ENCODE measurements around the gene MFSD6L.
A peak's percentile ranks its signal among the peaks of the same experiment; 100 is the strongest.

The MFSD6L gene

DNA sequence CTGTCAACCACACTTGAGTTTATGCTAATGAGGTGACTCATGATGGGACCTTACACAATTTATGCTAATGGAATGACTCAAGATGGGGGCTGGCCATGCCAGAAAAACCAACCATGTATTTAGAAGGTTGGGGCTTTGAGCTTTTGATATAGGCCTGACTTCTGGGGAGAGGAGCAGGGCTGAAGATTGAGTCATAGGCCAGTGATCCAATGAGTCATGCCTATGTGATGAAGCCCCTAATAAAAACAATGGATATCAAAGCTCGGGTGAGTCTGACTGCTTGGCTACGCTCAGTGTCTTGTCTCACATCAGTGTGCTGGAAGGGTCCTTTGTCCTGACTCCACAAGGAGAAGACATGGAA, 7.3 kb downstream of the MFSD6L start:
- peak; percentile 23 for DNase-seq

DNA sequence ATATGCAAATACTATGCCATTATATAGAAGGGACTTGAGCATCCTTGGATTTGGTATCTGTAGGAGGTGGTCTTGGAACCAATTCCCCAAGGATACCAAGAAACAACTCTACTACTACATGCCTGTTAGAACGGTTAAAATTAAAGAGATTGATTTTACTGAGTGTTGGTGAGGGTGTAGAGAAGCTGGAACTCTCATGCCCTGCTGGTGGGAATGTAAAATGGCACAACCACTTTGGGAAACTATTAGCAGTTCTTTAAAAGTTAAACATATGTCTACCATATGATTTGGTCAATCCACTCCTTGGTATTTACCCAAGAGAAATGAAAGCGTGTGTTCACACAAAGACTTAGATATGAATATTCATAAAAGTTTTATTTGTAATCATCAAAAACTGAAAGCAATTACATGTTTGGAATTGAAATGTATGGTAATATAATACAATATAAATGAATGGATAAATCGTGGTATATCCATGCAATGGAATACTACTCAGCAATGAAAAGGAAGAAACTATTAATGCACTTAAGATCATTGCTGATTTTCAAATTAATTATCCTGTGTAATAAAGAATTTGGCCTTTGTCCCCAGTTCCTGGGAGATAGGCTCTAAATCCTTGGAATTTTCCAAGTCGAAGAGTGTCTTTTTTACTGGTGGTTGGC, 7.8 kb downstream of the MFSD6L start:
- DNase-seq, result no peak

DNA sequence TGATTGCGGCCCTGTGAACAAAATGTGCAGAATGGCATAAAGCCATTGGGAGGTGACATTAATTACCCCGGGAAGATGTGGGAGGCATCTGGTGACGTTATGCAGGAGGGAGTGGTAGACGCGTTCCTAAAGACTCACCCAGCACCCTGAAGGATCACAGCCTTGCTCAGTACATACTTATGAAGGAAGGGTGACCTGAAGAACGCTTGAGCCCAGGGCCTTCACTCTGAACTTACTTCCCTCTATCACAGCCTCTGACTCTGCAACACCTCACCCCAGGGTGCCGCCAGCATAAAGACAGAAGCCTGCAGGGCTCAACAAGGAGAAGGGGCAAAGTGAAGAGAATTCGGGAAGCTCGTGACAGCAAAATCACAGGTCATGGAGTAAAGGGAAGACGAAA, 9.4 kb downstream of the MFSD6L start:
- no peak for DNase-seq

DNA sequence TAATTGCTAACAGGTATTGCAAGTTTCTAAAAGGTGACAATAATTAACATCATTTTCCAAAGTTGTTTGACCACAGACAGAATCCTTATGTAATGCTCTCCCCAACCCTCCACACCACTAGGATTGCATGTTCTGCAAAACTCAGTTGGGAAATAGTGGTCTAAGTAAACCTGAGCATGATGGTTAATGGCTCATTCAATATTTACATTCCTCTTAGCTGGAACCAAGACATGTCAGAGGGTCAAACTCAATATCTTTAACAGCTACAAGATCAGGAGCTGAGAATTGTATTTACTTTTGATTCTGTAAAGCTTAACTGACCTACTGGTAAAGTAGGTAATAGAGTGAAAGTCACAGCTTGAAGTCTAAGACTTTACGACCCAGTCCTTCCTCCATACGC, 10.2 kb downstream of the MFSD6L start:
- DNase-seq, result no peak

DNA sequence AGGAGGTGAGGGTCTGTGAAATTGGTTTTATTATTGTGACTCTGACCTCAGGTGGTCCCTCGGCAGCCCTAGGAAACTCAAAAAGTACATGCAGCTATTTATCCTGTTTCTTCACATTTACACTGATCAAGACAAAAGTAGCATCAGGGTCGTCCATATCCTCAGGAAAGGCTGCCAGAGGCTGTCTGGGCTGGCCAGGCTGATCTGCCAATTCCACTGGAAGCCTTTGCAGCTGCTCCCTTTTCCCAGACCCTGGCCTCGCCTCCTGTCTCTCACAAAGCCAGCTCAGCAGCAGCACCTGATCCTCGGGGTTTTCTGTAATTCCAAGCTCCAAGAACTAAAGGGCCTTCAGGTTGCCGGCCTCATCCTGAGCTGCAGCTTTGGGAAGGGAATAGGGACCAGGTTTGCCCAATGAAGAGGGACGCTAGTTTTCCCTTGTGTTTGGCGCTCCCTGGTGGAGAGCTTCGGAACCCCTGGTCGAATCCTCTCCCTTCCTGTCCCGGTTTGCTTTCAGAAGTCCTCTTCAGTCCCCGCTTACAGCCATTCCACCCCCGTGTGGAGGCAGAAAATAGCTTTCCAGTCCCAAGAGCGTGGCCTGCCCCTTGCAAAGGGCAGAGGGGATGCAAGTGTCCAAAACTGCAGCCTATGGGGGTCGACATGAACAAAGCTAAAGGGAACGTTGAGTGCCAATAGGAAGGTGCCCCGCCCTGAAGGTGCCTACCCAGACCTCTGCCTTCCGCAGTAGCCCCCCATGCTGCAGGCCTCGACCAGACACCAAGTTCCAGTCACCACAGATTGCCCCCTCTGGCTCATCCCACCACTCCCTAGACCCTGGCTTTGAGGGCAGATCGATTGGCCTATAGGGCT, 13.4 kb downstream of the MFSD6L start:
- DNase-seq, result peak; percentile 37

DNA sequence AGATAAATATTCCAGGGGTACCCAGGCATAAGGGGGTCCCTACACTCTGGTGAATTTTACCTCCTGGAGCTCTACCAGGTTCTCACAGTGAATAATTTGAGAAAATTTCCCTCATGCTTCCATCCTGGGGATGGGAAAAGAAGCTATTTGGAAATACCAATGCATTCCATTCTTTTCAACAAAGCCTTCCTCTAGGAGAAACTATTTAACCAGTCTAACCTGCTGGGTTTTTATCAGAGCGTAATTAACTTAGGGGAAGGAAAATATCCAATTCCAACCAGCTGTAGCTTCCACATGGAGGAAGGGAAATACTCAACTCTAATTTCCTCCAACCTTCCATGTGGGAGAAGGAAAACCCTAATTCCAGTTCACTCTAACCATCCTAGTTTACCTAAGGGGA, 17.0 kb downstream of the MFSD6L start:
- DNase-seq, result no peak

DNA sequence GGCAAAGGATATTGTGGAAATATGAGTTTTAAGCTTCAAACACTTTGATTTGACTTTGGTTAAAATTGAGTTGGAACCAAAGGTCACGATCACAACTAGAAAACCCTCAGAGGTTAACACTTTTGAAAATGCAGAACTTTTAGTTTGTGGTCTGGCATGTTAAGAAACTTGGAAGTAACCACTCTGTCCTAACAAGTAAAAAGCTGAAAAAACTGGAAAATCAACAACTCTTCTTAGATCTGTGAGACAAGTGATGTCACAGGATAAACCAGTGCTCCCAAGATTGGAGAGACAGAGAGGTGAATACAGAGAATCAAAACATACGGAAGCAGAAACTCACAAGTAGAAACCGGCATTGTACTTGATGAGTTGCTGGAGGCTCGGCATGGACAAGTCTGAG, 17.4 kb downstream of the MFSD6L start:
- DNase-seq, result no peak

DNA sequence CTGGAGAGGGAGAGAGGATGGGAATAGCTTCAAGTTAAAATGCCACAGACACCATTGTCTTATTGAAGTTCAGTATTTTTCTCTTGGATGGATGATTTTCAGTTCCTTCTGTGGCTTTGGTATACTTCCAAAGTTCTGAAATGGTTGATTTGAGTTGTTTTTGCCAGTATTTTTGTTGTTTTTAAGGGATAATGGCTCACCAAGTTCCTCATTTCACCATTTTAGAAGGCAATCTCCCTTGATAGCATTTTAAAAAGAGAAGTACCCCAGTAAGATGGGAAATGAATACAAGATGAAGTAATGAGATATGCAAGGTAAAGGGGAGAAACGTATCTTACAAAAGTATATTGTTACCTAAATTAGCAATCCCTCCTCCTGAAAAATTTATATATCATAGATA, 22.3 kb downstream of the MFSD6L start:
- no peak for DNase-seq

DNA sequence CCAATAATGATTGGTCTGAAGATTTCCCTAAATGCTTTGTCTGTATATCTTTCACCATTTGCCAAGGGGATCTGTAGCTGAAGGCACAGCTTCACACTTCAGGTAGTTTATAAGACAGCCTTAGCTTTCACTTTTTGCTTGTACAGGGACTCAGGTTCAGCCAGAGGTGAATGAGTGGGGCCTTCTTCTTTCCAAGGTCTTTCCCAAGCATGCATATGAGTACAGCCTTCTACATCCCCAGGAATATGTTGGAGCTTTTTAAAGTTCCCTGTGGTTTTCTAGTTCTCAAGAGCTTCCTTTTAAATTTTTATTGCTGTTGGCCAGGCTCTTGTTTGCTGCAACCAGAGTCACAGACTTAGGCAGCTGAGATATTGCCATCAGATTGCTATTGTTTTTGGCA, 22.9 kb downstream of the MFSD6L start:
- DNase-seq, result no peak

DNA sequence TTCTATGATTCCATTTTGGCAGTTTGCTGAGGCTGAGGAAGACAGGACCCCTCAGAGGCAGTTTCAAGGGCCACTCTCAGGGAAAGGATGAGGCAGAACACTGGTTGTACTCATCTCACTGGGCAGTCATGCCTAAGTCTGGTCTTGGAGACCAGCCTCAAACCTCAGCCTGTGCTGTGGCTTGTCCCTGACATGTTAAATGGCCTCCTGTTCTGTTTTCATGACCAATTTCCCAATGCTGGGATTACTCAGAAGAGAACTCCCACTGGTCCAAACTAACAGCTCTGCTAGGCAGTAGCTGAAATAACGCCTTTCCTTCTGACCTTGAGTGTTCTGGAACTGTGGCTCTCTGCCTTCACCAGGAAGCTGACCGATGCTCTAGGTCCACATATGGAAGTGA, 32.4 kb downstream of the MFSD6L start:
- no peak for DNase-seq

DNA sequence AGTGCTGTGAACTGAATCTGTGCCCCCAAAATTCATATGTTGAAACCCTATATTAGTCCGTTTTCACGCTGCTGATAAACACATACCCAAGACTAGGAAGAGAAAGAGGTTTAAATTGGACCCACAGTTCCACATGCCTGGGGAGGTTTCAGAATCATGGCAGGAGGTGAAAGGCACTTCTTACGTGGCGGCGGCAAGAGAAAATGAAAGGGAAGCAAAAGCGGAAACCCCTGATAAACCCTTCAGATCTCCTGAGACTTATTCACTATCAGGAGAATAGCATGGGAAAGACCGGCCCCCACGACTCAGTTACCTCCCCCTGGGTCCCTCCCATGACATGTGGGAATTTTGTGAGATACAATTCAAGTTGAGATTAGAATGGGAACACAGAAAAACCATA, 37.2 kb downstream of the MFSD6L start:
- DNase-seq, result no peak

DNA sequence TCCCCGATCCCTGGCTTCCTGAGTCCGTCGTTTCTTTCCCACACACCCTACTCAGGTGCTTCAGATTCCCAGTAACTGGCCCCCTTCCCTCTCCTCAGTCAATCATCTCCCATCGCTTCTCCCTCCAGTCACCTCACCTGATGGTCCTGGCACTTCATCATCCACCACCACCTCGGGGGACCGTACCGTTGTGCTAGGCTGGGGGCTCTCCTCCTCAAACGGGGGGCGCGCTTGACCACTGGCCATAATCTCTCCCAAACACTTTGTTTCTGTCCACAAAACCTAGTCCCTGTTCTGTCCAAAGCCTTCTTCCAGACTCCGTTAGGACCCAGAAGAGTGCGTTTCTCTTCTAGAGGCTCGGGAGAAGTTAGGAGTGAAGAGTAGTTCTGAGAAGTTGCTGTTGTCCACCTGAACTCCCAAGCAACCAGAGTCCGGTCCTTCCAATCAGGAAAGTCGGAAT, 41.0 kb downstream of the MFSD6L start, which contains the start of gene SPDYE4:
Gene SPDYE4 (minus strand): TSS at position 410 of the 460 bp plus-strand sequence. CDS start 164 bp downstream, at position 246.
- DNase-seq, result no peak

DNA sequence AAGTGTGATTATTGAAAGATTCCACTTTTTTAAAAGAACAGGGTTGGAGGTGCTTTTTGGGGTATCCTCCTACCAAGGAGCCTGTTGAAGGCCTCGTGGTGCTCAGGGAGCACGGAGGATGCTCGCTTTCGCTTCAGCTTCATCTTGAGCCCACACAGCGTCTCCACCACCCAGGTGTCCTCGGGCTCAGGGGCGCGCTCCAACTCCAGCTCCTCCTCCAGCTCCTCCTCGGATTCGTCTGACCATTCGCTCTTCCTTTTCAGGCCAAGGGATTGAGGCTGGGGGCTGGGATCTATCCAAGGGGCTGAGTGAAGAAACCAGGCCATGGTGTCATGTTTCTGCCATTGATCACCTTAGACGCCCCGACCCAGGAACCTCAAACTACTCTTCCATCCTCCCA, 42.0 kb downstream of the MFSD6L start:
- DNase-seq, result no peak

DNA sequence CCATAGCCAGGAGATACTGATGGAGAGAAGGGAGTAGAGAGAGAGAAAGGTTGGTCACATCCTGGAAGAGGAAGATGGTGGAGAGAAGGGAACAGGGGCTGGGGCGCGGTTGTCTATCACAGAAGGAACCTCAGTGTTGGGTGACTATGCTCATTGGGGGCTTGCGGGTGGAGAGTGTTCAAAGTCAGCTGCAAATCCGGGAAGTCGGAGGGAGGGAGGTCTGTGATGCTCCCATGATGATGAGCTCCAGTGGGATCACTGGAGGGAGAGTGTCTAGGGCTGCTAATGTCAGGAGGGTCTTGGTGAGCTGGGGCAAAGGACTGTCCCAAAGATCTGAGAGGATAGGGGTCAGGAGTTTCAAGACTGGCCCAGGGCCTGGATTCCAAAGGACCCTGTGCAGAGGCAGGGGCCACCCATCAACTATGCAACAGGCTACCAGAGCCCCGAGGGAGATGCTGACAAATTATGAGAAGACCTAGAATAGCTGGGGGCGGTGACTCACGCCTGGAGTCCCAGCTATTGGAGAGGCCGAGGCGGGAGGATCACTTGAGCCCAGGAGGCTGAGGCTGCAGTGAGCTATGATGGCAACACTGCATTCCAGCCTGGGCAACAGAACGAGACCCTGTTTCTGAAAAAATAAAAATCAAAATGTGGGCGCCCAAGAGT, 43.4 kb downstream of the MFSD6L start:
- no peak for DNase-seq

DNA sequence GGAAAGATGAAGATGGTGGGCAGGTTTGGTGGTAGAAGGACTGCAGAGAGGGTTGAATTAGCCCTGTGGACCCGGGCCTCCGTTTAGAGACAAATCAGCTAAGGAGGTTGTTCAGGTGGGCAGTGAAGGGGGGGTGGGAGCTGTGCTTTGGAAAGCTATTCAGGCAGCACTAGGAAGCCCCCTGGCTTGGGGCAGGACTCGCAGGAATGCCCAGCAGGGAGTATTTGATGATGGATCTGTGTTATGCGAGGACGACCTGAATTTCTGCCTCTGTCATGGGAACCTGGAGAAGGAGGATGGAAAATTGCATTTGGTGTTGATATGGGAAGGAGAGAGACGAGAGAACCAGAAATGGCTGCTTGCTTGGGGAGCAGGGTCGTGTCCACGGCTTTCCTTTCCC, 44.3 kb downstream of the MFSD6L start:
- no peak for DNase-seq

DNA sequence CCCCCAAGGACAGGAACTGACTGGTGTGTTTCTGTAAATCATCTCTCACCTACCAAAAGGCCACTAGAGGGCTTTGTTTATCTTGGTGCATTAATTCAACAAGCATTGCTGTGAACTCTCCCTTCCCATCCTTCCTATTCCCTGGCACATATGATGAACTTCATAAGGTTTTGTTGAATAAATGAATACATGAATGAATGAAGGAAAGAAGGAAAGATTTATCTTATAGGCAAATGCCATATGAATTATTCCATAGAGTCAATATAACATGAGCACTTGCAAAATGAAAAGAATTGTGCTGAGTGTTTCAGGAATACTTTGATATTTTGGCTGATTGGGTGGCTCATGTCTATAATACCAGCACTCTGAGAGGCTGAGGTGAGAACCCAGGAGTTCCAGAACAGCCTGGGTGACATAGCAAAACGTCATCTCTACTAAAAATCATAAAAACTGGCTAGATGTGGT, 45.2 kb downstream of the MFSD6L start:
- no peak for DNase-seq

DNA sequence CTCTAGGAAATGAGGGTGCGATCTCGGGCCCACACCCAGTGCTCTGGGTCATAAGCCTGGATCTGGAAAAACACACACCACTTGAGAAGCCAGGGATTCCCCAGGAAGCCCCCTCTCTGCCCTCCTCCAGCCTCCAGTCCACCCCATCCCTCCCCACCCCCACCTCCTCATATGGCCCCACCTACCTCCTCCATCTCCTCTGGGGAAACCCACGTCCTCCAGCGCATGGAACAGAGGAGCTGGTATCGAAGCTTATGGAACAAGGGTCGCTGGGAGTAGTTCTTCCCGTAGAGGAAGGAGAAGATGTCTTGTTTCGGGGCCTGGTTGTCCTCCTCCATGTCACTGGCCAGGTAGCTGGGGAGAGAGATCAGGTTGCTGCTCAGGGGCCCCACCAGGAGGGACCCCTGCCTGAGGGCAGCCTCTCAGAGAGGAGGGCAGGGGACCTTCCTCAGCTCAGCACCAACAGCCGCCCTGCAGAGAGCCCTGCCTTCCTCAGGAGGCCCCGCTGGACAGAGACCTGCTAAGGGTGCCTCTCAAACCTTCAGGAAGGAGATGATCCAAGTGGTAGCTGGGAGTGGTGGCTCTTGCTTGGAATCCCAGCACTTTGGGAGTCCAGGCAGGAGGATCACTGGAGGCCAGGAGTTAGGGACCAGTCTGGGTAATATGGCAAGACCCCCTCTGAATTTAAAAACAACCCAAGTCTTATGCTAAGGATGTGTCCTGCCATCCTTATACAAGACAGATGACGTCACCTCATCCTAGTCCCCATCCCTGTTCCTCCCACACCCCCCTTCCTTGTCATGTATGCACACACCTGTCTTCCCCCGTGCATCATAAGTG, 45.8 kb downstream of the MFSD6L start:
- no peak for DNase-seq

DNA sequence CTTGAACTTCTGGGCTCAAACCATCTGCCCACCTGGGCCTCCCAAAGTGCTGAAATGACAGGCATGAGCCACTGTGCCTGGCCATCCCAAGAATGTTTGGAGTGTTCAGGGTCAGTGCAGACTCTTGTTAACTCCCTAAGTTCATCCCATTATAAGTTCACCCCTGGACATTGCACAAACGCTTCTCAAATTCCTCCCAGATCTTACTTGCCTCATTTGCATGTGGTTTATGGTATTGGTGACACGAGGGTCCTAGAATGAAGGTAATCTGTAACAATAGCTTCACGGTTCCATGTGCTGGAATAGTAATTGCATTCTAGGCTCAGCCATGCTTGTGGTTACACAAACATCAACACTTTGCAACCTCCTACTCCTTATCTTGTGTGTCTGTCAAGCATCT, 49.5 kb downstream of the MFSD6L start:
- DNase-seq, result no peak

DNA sequence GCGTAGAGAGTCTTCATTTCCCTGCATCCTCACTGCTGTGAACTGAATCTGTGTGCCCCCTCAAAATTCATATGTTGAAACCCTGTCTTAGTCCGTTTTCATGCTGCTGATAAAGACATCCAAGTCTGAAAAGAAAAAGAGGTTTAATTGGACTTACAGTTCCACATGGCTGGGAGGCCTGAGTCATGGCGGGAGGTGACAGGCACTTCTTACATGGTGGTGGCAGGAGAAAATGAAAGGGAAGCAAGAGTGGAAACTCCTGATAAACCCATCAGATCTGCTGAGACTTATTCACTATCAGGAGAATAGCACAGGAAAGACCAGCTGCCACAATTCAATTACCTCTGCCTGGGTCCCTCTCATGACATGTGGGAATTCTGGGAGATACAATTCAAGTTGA, 51.4 kb downstream of the MFSD6L start:
- no peak for DNase-seq
